Activated T-helper 2 cell treated with anti-CD3 and anti-CD28 coated beads, Interferon-gamma antibody, Interleukin-2, Interleukin-4, amounts not matched to agents 10 μg/mL and 5 μg/mL and 100 μg/mL, durations not matched to agents 14 hours and 24 hours and 36 hours (primary cell): Measurements from ENCODE around the gene S1PR3. TPM values are rescaled to one million over a fixed set of nuclear protein-coding genes. Genes with fewer than 3 reads are reported as not detected.

Experiments
- DNase-seq: peaks from one replicate; pipeline ENCODE4 v3.0.0; 2021; ENCODE audit warnings: low spot score
- H3K27ac Mint-ChIP-seq: one replicate; pipeline ENCODE4 v1.8.0; 2021; ENCODE audit warnings: mixed read lengths
- H3K27me3 Mint-ChIP-seq: one replicate; pipeline ENCODE4 v1.8.0; 2021; ENCODE audit warnings: low read depth, mixed read lengths
- H3K36me3 Mint-ChIP-seq: one replicate; pipeline ENCODE4 v1.8.0; 2021; ENCODE audit warnings: low read depth, mixed read lengths
- H3K4me1 Mint-ChIP-seq: one replicate; pipeline ENCODE4 v1.8.0; 2021; ENCODE audit warnings: low read depth, mixed read lengths
- H3K4me3 Mint-ChIP-seq: one replicate; pipeline ENCODE4 v1.8.0; 2021; ENCODE audit warnings: low read depth, mild to moderate bottlenecking, moderate library complexity, mixed read lengths
- H3K9me3 Mint-ChIP-seq: one replicate; pipeline ENCODE4 v1.8.0; 2021; ENCODE audit warnings: mixed read lengths
- intact Hi-C: fragments of 100-400 bp; cut with micrococcal nuclease; formaldehyde crosslinking; loops from one replicate; pipeline ENCODE4 v1.15.1; 2023
- total RNA-seq: library from RNA; stranded (reverse); gene quantifications from 2 replicates; pipeline ENCODE4 v1.2.3, GENCODE V29; 2022

S1PR3 gene
- total RNA-seq, 1 donor from 2014 or later, result 7.1 TPM

DNA sequence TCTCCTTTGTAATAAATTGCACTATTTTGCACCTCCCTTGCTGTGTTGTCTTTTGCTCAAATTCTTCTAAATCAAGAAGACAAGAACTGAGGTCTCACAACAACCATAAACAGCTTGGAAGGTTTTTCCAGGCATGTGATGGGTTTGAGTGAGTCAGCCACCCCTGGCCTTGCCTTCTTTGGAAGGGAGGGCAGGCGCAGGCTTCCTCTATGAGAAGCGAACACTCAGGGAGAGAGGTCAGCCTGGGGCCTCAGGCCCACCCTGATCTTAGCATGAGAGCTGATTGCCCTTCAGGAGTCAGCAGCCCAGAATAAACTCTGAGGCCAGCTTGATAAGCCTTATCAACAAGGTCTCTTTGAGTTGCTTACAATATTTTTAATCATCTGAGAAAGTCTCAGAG, 31.6 kb downstream of the S1PR3 start:
- no peaks in the 10 kb centered on the region for H3K4me1 Mint-ChIP-seq

DNA sequence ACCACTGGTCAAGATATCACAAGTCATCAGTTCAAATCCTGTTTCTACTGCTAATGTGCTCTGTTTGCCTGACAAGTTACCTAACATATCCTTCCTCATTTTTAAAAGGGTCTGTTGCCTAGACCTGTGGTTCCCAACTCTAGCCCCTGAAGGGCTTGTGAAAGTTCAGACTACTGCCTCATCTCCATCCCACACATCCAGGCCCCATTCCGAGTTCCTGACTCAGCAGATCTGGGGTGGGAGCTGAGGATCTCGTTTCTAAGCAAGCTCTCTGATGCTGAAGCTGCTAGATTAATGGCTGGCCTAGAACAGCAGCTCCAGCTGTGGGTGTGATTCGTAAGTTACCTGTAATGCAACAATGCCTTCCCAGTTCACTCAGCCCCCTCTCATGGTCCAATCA, 32.5 kb downstream of the S1PR3 start:
- peaks cover 2% of the 10 kb centered on the region for H3K27me3 Mint-ChIP-seq
- no peaks in the 10 kb centered on the region for H3K4me1 Mint-ChIP-seq
- DNase-seq, result no peak
- no peak overlapping the region for H3K27ac Mint-ChIP-seq
- no peaks in the 10 kb centered on the region for H3K9me3 Mint-ChIP-seq
- H3K36me3 Mint-ChIP-seq, result no peaks in the 10 kb centered on the region
- H3K4me3 Mint-ChIP-seq, result no peak overlapping the region
- intact Hi-C loops, result no loop called here

More for the DNA sequence above, 31.6 kb downstream of the S1PR3 start:
- Mint-ChIP-seq H3K27me3 (peaks cover 2% of the 10 kb centered on the region), H3K27ac (no peak overlapping the region), H3K4me3 (no peak overlapping the region), H3K9me3 (no peaks in the 10 kb centered on the region), H3K36me3 (no peaks in the 10 kb centered on the region)
- intact Hi-C loops, result no loop called here
- DNase-seq, result no peak

DNA sequence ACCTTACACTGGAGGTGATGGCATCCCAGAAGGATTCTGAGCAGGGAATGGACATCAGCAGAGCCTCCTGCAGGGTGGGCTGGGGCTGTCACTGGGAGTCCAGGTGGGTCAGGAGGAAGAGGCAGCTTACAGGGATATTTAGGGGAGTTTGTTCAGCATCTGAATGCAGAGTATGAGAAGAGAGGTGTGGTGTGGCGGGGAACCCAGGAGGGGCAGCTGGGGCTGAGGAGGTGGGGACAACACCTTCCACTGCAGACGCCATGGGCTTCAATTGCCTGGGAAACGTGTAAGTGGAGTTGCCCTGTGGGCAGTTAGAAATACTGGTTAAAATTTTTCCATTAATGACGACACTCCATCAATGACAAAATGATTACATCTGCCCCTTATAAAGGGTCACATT, 33.5 kb downstream of the S1PR3 start:
- DNase-seq, result no peak
- H3K9me3 Mint-ChIP-seq, result peaks cover 5% of the 10 kb centered on the region
- no peaks in the 10 kb centered on the region for H3K36me3 Mint-ChIP-seq
- H3K27ac Mint-ChIP-seq, result no peak overlapping the region
- peaks cover 2% of the 10 kb centered on the region for H3K27me3 Mint-ChIP-seq
- no peak overlapping the region for H3K4me3 Mint-ChIP-seq
- intact Hi-C loops, result no loop called here
- no peaks in the 10 kb centered on the region for H3K4me1 Mint-ChIP-seq

DNA sequence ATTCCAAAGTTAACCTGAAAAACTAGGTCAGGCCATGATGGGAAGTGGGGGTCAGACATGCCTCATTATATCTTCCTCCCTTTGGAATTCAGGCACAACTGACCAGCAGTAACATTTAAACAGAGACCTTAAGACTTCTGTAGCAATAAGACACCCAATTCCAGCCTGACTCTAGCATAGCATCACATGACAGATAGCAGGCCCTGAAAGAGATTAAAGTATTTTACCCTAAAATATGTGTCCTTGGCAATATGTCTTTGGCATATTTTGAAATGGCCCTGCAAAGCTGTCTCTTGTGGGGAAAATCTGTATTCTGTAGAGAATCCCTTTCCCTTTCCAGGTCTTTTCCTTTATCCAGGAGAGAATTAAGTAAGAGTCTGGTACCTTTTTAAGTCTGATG, 34.3 kb downstream of the S1PR3 start:
- Mint-ChIP-seq H3K36me3 (no peaks in the 10 kb centered on the region), H3K4me1 (no peaks in the 10 kb centered on the region), H3K4me3 (no peak overlapping the region), H3K9me3 (peaks cover 11% of the 10 kb centered on the region), H3K27ac (no peak overlapping the region), H3K27me3 (peaks cover 2% of the 10 kb centered on the region)
- intact Hi-C loops, result no loop called here
- DNase-seq, result no peak

DNA sequence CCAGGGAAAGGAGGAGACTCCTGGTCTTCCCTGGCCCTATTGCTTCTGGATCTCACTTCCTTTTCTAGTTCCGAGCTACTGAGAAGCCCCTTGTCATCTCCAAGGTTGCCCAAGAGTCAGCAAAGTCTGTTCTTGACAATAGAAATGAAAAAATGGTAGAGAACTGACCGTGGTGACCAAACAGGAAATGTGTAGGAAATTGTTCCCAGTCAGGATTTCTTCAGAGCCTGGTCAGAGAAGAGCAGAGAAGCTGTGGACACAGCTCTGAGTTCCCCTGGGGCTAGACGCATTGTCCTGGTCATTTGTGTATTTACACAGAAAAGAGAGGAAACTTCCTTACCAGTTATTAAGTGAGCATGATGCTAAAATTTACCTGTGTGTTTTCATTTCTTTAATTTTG, 35.6 kb downstream of the S1PR3 start:
- no peak for DNase-seq
- no peak overlapping the region for H3K27ac Mint-ChIP-seq
- H3K36me3 Mint-ChIP-seq, result no peaks in the 10 kb centered on the region
- H3K9me3 Mint-ChIP-seq, result peaks cover 16% of the 10 kb centered on the region
- H3K27me3 Mint-ChIP-seq, result peaks cover 2% of the 10 kb centered on the region
- H3K4me3 Mint-ChIP-seq, result no peak overlapping the region
- intact Hi-C loops, result no loop called here
- no peaks in the 10 kb centered on the region for H3K4me1 Mint-ChIP-seq

DNA sequence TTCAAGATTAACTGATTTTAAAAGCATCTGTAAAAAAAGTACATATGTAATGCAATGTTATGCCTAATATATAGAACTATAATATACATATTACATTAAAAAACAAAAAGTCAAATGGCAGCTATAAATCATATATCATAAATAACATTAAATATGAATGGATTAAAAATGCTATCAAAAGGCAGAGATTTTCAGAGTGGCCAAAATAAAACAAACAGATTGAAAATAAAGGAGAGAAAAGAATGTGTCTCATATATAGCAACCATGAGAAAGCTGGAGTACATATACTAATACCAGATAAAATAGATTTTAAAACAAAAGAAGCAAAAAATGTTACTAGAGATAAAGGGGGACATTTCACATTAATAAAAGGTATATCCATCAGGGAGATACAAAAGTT, 38.5 kb downstream of the S1PR3 start:
- Mint-ChIP-seq H3K4me3 (no peak overlapping the region), H3K9me3 (peaks cover 16% of the 10 kb centered on the region), H3K27ac (no peak overlapping the region), H3K27me3 (peaks cover 6% of the 10 kb centered on the region), H3K4me1 (no peaks in the 10 kb centered on the region), H3K36me3 (no peaks in the 10 kb centered on the region)
- no peak for DNase-seq
- intact Hi-C loops, result no loop called here

DNA sequence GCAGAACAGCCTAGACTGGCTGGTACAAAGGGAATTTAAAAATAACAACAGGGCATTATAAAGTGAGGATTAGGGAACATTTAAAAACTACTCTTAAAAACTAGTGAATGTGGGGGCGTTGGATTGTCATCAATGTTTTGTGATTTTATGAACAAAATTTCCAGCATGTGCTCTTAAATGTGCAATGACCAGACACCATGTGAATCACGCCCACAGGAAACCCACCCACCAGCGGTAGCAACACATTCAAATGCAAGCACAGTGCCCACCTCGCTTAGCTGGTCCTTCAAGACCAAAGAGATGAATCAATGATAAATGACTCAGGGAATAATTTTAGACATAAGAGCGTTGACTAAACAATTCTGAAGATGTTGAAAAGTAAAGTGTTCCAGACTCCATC, 40.9 kb downstream of the S1PR3 start:
- H3K36me3 Mint-ChIP-seq, result no peaks in the 10 kb centered on the region
- peaks cover 4% of the 10 kb centered on the region for H3K27me3 Mint-ChIP-seq
- intact Hi-C loops, result no loop called here

DNA sequence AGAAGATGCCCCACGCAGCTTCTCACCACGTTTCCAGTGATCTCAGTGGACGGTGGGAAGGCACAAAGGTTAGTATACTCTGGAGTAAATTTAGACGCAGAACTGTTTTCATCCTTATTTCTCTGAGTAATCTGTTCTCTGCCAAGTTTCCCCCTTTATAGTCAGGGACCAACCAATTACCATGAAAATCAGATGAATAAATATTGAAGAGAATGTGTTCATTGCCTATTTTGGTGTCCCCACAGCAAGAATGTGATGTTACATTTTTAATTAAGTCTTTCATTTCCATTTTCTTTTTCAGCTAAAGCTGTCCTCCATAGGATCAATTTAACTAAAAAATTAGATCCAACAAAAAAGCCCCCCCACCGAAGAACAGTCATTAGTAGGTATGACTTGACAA, 41.4 kb downstream of the S1PR3 start:
- H3K27me3 Mint-ChIP-seq, result peaks cover 4% of the 10 kb centered on the region
- no peaks in the 10 kb centered on the region for H3K4me1 Mint-ChIP-seq
- H3K36me3 Mint-ChIP-seq, result no peaks in the 10 kb centered on the region
- peaks cover 16% of the 10 kb centered on the region for H3K9me3 Mint-ChIP-seq
- intact Hi-C loops, result no loop called here
- no peak for DNase-seq
- H3K4me3 Mint-ChIP-seq, result no peak overlapping the region
- H3K27ac Mint-ChIP-seq, result no peak overlapping the region

More for the DNA sequence above, 40.9 kb downstream of the S1PR3 start:
- H3K4me3 Mint-ChIP-seq, result no peak overlapping the region
- H3K9me3 Mint-ChIP-seq, result peaks cover 16% of the 10 kb centered on the region
- no peaks in the 10 kb centered on the region for H3K4me1 Mint-ChIP-seq
- H3K27ac Mint-ChIP-seq, result no peak overlapping the region
- no peak for DNase-seq

DNA sequence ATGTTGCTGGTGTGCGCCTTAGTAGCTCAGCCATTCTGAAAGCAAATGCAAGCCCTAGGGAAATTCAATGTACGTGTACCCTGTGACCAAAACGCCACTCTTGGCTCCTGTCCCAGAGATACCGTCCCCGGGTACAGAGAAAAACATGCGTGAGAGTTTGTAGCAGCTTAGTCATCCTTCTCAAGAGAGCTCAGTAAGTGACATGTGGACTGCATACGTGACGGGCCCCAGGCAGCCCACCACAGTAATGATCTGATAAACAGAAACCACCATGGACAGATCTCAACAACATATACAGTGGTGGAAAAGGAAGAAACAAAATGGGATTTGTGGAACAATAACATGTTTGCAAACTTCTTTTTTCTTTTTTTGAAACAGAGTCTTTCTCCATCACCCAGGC, 45.1 kb downstream of the S1PR3 start:
- DNase-seq, result no peak
- Mint-ChIP-seq H3K4me3 (no peak overlapping the region), H3K9me3 (no peaks in the 10 kb centered on the region), H3K27me3 (peaks cover 4% of the 10 kb centered on the region), H3K4me1 (no peaks in the 10 kb centered on the region), H3K27ac (no peak overlapping the region), H3K36me3 (no peaks in the 10 kb centered on the region)
- intact Hi-C loops, result no loop called here

DNA sequence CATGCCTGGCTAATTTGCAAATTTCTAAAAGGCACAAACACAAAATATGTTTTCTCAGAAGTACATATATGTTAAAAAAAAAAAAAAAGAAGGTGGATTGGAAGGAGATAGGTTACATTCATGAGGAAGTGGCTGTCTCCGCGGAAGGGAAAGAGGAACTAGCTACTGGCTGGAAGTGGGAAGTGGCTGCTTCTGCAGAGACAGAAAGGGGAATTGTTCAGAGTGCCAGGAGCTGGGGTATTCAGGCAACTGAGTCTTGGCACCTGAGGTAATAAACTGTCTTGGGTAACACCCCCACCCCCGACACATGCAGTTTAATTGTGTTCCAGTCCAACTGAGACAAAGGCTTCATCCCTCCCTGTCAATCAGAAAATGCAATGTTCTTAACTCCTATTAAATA, 45.6 kb downstream of the S1PR3 start:
- H3K9me3 Mint-ChIP-seq, result no peaks in the 10 kb centered on the region
- H3K4me1 Mint-ChIP-seq, result no peaks in the 10 kb centered on the region
- intact Hi-C loops, result no loop called here
- no peak for DNase-seq
- no peaks in the 10 kb centered on the region for H3K36me3 Mint-ChIP-seq
- no peak overlapping the region for H3K4me3 Mint-ChIP-seq
- H3K27ac Mint-ChIP-seq, result no peak overlapping the region
- peaks cover 4% of the 10 kb centered on the region for H3K27me3 Mint-ChIP-seq

DNA sequence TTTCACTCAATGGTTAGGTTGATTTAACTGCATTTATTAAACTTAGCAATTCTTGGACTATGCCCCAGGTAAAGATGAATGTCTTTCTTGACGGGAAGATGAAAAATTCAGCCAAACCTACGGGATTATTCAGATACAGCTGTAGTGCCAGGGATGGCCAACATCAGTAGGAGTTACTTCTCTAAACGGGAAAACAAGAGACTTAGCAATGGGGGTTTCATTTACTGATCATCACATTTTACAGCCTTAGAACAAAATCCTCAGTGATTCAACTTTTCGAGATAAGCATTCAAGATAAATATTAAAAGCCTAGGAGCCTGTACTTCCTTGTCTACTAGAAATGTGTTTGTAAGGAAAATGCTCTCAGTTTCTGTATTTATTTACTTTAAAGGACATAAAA, 46.1 kb downstream of the S1PR3 start:
- Mint-ChIP-seq H3K9me3 (no peaks in the 10 kb centered on the region), H3K4me3 (no peak overlapping the region), H3K27ac (no peak overlapping the region), H3K36me3 (no peaks in the 10 kb centered on the region), H3K27me3 (peaks cover 4% of the 10 kb centered on the region), H3K4me1 (no peaks in the 10 kb centered on the region)
- no peak for DNase-seq
- intact Hi-C loops, result no loop called here

DNA sequence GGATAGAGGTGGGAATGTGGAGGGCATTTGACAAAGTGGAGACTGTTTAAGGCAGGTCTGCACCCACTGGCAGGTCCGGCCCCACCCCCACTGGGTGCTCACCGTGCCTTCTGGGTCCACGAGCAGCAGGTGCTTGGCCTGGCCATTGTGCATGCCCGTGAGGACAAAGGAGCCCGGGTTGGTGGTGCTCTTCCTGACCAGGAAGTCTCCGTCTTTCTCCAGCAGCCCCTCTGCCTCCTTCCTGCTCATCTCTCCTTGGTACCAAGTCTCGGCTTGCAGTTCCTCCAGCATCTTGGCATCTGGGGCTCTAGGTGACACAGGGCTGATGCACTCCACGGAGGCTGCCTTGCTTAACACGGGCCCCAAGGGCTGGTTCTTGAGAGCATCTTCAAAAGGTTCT, 46.6 kb downstream of the S1PR3 start:
- H3K27ac Mint-ChIP-seq, result no peak overlapping the region
- peaks cover 4% of the 10 kb centered on the region for H3K27me3 Mint-ChIP-seq
- H3K4me1 Mint-ChIP-seq, result no peaks in the 10 kb centered on the region
- no peak for DNase-seq
- intact Hi-C loops, result no loop called here
- no peak overlapping the region for H3K4me3 Mint-ChIP-seq
- no peaks in the 10 kb centered on the region for H3K36me3 Mint-ChIP-seq
- H3K9me3 Mint-ChIP-seq, result no peaks in the 10 kb centered on the region

DNA sequence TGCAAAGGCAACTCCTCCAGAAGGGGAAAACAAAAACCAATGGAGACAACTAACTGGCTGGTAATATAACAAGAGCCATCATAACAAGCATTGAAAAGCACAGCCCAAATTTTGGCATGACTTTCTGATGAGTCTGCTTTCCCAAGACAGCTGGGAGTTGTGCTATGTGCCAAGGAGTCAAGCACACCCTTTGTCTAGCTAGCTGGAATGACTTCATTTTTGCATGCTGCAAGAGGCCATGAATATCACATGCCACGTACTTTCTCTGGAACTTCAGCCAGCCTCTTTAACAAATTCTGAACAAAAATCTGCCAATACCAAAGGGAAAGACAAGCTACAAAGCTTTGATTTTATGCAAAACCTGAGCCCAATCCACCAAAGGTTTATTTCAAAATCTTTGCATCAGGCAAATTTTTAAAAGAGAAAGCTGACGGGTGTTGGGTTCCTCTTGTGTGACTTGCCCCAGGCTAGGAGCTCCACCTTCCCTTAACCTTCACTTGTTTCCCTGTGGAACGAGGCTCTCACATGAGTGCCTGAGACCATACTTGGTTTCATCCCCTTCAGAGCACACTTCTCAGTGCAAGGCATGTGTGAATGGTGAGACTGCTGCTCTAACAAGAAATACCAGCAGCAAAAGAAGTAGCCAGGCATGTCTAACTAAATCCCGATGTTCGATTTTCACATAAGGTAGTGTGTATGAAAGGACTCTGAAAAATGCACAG, 47.3 kb downstream of the S1PR3 start:
- Mint-ChIP-seq H3K9me3 (no peaks in the 10 kb centered on the region), H3K4me3 (no peak overlapping the region)
- intact Hi-C loops, result no loop called here

DNA sequence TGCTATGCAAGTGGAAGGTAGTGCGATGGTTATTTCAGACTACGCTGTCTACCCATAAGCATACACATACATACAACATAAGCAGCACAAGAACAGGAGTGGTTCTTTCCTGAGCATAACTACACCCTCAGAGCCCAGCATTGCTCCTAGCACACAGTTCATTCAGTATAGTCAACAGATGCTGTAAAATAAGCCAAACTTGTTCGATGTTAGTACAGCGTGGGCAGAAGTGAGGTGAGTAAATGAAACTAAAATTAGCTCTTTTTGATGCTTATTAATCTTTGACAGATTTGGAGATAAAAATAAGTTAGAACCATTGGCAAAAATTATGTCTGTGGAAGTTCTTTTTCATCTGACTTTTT, 47.8 kb downstream of the S1PR3 start:
- intact Hi-C loops, result no loop called here
- Mint-ChIP-seq H3K4me1 (no peaks in the 10 kb centered on the region), H3K4me3 (no peak overlapping the region), H3K27me3 (no peaks in the 10 kb centered on the region), H3K36me3 (no peaks in the 10 kb centered on the region), H3K9me3 (no peaks in the 10 kb centered on the region), H3K27ac (no peak overlapping the region)
- DNase-seq, result no peak

More for the DNA sequence above, 47.3 kb downstream of the S1PR3 start:
- H3K4me1 Mint-ChIP-seq, result no peaks in the 10 kb centered on the region
- no peaks in the 10 kb centered on the region for H3K36me3 Mint-ChIP-seq
- no peak for DNase-seq
- peaks cover 2% of the 10 kb centered on the region for H3K27me3 Mint-ChIP-seq
- no peak overlapping the region for H3K27ac Mint-ChIP-seq
